Thyroid gland (tissue), 4 donors: ENCODE measurements around the gene ATF6. TPM values are rescaled to one million over a fixed set of nuclear protein-coding genes. Genes with fewer than 3 reads are reported as not detected.
"Not testable (repeated sequence)": the region's sequence is repeated elsewhere in the genome, so short reads cannot be mapped to it uniquely, and the experiment has no call there.

Experiments used
- DNase-seq, 2 donors: peaks; one replicate each; pipeline ENCODE4 v3.0.0-alpha.2; 2019
- H3K27ac ChIP-seq, 3 donors: fragments of 200-600 bp; sonication (generic); 1 replicate in 2 of 3; 2 replicates in 1 of 3; pipeline ENCODE4 v1.5.1; 2016 to 2019; ENCODE audit warnings: mild to moderate bottlenecking in 1 of 3, moderate library complexity in 1 of 3
- H3K27me3 ChIP-seq: fragments of 200-600 bp; sonication (generic); one replicate; pipeline ENCODE4 v1.5.1; 2019
- H3K36me3 ChIP-seq, 2 donors: fragments of 200-600 bp; sonication (generic); one replicate each; pipeline ENCODE4 v1.5.1; 2016 to 2019
- H3K4me1 ChIP-seq, 2 donors: fragments of 200-600 bp; sonication (generic); one replicate each; pipeline ENCODE4 v1.5.1; 2017 to 2019
- H3K4me3 ChIP-seq, 3 donors: fragments of 200-600 bp; sonication (generic); replicated peaks in 1 of 3; 1 replicate in 2 of 3; 2 replicates in 1 of 3; pipeline ENCODE4 v1.5.1; 2016; ENCODE audit warnings: mild to moderate bottlenecking in 1 of 3
- H3K9me3 ChIP-seq: fragments of 200-600 bp; sonication (generic); one replicate; pipeline ENCODE4 v1.5.1; 2017
- CTCF ChIP-seq, 6 experiments: fragments of 200-600 bp in 3 of 6; fragments of 450-650 bp in 3 of 6; sonication (generic) in 3 of 6; IDR thresholded peaks; one replicate each; pipeline ENCODE4 v1.5.1; 2016 to 2019; ENCODE audit warnings: antibody characterized with exemption in 6 of 6, mild to moderate bottlenecking in 2 of 6, inconsistent platforms in 1 of 6, moderate library complexity in 1 of 6
- POLR2A ChIP-seq, 2 donors: fragments of 450-650 bp; IDR thresholded peaks; one replicate each; pipeline ENCODE4 v1.6.1; 2017; ENCODE audit warnings: antibody characterized with exemption in 2 of 2, mild to moderate bottlenecking in 2 of 2, moderate library complexity in 1 of 2
- WGBS, 2 donors: methylation state at CpG; one replicate each; pipeline ENCODE4 v1.1.5; 2017; 5-methylcytosine and 5-hydroxymethylcytosine counted together
- intact Hi-C: fragments of 100-400 bp; cut with DNase I; formaldehyde crosslinking; loops from one replicate; pipeline ENCODE4 v1.15.1; 2023
- total RNA-seq, 4 donors: library from RNA; depleted of rRNA; stranded (reverse); fragments of >200 nt; gene quantifications; one replicate each; pipeline ENCODE4 v1.2.3, GENCODE V29; 2016

ATF6 gene
- total RNA-seq, 4 donors from 2014 or later = 35.8 to 45.6 (median 38.7) TPM

- WGBS, 2 donors = 75 to 81% methylated on average over 7 of the region's 7 CpGs
- no peaks in the 10 kb centered on the region for H3K27me3 ChIP-seq
- peak in 1 of 2 donors; percentile 10 for DNase-seq
- intact Hi-C loops = no loop called here
- H3K4me1 ChIP-seq = peaks cover 6 to 18% of the 10 kb centered on the region in 2 donors
- no peak overlapping the region for H3K4me3 ChIP-seq
- peaks cover 0 to under 1% of the 10 kb centered on the region in 2 donors for H3K36me3 ChIP-seq
- TF ChIP-seq POLR2A (IDR thresholded peaks at IDR 0.05) (no peak), CTCF (IDR thresholded peaks at IDR 0.05) (peak in 4 of 6 experiments; percentile 9 to 42 (median 25))
- H3K9me3 ChIP-seq = no peaks in the 10 kb centered on the region
- H3K27ac ChIP-seq = no peak overlapping the region
Observed at GRCh38 chr1:161763522-161764098, 2.5 kb upstream of the ATF6 start.

GRCh38 chr1:161768461-161768860 lies 2.3 kb downstream of the ATF6 start:
- 91 to 97% methylated on average over 5 of the region's 5 CpGs for WGBS, 2 donors
- no peaks in the 10 kb centered on the region for H3K27me3 ChIP-seq
- intact Hi-C loops = no loop called here
- H3K27ac ChIP-seq = no peak overlapping the region
- no peaks in the 10 kb centered on the region for H3K9me3 ChIP-seq
- H3K36me3 ChIP-seq = no peaks in the 10 kb centered on the region
- no peak overlapping the region for H3K4me3 ChIP-seq
- peaks cover 6 to 31% of the 10 kb centered on the region in 2 donors for H3K4me1 ChIP-seq
- DNase-seq = no peak
- TF ChIP-seq CTCF (IDR thresholded peaks at IDR 0.05) (no peak), POLR2A (IDR thresholded peaks at IDR 0.05) (no peak)

- no peaks in the 10 kb centered on the region for H3K9me3 ChIP-seq
- no peak overlapping the region for H3K4me3 ChIP-seq
- no peaks in the 10 kb centered on the region for H3K27me3 ChIP-seq
- H3K4me1 ChIP-seq = peaks cover 6 to 31% of the 10 kb centered on the region in 2 donors
- no peak overlapping the region for H3K27ac ChIP-seq
- TF ChIP-seq POLR2A (IDR thresholded peaks at IDR 0.05) (no peak), CTCF (IDR thresholded peaks at IDR 0.05) (no peak)
- intact Hi-C loops = no loop called here
- DNase-seq = no peak
- no peaks in the 10 kb centered on the region for H3K36me3 ChIP-seq
Observed at GRCh38 chr1:161768986-161769672, 3.0 kb downstream of the ATF6 start.

- peaks cover 6 to 31% of the 10 kb centered on the region in 2 donors for H3K4me1 ChIP-seq
Observed at GRCh38 chr1:161769673-161770045, 3.5 kb downstream of the ATF6 start.

GRCh38 chr1:161770250-161770649 lies 4.1 kb downstream of the ATF6 start:
- Histone ChIP-seq H3K27ac (no peak overlapping the region), H3K9me3 (no peaks in the 10 kb centered on the region), H3K27me3 (no peaks in the 10 kb centered on the region), H3K36me3 (no peaks in the 10 kb centered on the region), H3K4me3 (no peak overlapping the region), H3K4me1 (peaks cover 6 to 27% of the 10 kb centered on the region in 2 donors)
- intact Hi-C loops = no loop called here
- no peak for TF ChIP-seq POLR2A (IDR thresholded peaks at IDR 0.05)
- no peak for DNase-seq
- 97% methylated on average over 3 of the region's 3 CpGs for WGBS, 2 donors

More at GRCh38 chr1:161769673-161770045, 3.5 kb downstream of the ATF6 start:
- WGBS, 2 donors = 78 to 84% methylated on average over 5 of the region's 5 CpGs
- DNase-seq, H3K36me3 ChIP-seq, intact Hi-C loops, H3K4me3 ChIP-seq, H3K27me3 ChIP-seq, H3K27ac ChIP-seq, H3K9me3 ChIP-seq: not testable (repeated sequence)

GRCh38 chr1:161771161-161771560 lies 5.0 kb downstream of the ATF6 start:
- Histone ChIP-seq H3K27me3 (no peaks in the 10 kb centered on the region), H3K9me3 (no peaks in the 10 kb centered on the region), H3K27ac (no peak overlapping the region), H3K36me3 (no peaks in the 10 kb centered on the region), H3K4me3 (no peak overlapping the region), H3K4me1 (peaks cover 6 to 27% of the 10 kb centered on the region in 2 donors)
- intact Hi-C loops = no loop called here
- WGBS, 2 donors = 78 to 86% methylated on average over 5 of the region's 5 CpGs
- no peak for DNase-seq
- TF ChIP-seq CTCF (IDR thresholded peaks at IDR 0.05) = no peak
- no peak for TF ChIP-seq POLR2A (IDR thresholded peaks at IDR 0.05)
